NCI-H2171 treated with DMSO at 0.1 percent for 48 hours (cell line): ENCODE measurements around the gene MAOB.
"Not testable (repeated sequence)": the region's sequence is repeated elsewhere in the genome, so short reads cannot be mapped to it uniquely, and the experiment has no call there.

ENCODE experiments used
- DNase-seq: peaks from one replicate; lab custom pipeline; 2025; lab: John Stamatoyannopoulos, UW

Gene MAOB

GRCh38 chrX:43753637-43754036 lies 128.6 kb downstream of the MAOB start:
- DNase-seq = no peak

- DNase-seq = peak; percentile 55
Observed at GRCh38 chrX:43750248-43750676, 132.0 kb downstream of the MAOB start.

- no peak for DNase-seq
Observed at GRCh38 chrX:43747476-43747875, 134.8 kb downstream of the MAOB start.

DNA sequence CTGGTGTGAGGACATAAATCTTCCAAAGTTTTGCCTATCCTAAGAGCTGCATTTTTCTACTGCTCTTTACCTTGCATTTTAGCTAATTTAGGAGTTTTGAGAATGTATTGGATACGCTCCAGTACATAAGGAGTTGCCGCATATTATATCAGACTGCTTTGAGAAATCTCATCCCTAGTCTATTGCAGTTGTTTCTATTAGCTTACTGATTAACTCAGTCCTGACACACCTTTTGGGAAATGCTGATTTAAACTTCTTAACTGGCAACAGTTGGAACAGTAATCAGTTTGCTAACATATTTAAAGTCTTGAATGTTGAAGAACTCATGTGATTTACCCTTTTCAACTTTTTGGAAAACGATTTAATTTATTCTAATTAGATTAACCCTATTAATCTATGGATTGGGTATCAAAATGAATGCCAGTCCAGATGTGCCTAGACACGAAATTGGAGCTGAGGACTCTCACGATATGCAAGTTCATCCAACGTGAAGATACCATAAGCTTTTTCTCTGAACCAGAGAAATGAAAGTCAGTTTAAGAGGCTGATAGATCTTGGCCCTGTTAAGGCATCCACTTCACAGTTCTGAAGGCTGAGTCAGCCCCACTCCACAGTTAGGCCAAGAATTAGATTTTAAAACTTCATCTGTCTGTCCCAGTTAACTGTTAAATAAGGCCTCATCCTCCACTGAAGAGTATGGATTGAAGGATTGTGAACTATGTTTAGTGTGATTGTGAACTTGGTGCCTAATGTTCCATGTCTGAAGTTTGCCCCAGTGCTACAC lies 136.1 kb downstream of the MAOB start:
- no peak for DNase-seq

GRCh38 chrX:43744284-43744683 lies 138.0 kb downstream of the MAOB start:
- no peak for DNase-seq

DNA sequence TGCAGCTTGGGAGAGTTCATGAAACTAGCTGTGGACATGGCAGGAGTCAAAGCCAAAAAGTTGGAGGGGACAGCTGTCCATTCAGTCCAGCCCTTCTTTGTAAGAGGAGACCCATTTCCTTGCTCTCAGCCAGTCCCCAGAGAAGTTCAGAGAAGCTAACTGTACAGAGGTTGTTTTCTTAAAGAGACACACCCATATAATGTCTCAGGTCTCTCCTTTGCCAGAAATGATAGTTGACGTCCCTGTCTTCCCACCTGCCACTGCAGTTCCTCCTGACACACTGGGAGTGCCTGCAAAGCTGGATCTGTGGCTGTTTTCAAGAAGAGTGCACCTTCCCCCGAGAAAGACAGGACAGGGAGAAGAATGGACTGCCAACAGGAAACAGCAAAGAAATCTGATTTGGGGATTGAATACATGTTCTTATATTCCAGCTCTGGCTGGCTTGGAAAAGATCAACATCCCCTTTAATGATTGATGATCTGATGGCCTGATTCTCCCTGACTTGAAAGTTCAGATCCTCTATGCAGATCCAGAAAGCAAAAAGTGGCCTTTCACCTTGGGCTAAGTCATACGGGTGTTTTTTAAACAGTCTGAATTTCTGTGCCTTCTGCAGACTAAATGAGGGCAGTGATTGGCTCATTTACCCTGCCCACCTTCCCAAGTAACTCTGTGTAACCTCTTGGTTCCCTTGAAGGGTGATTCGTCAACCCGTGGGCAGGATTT lies 139.0 kb downstream of the MAOB start:
- no peak for DNase-seq

- DNase-seq = no peak
Observed at GRCh38 chrX:43741843-43742573, 140.2 kb downstream of the MAOB start.

DNA sequence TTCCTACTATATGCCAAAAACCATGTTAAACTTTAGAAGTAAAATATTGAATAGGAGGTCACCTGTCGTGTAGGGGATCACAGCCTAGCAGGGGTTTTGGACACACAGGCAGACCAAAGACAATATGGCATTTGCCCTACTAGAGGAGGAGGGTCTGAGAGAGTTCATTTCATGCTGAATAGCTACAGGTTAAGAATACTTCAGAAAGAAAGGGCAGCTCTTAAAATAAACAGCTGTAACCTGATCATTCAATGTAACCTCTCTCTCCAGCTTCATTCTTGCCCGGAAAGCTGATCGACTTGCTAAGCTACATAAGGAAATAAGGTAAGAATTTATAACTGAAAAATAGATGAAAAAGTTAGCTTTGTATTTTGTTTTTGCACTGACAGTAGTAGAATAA lies 146.3 kb downstream of the MAOB start:
- DNase-seq = no peak

DNA sequence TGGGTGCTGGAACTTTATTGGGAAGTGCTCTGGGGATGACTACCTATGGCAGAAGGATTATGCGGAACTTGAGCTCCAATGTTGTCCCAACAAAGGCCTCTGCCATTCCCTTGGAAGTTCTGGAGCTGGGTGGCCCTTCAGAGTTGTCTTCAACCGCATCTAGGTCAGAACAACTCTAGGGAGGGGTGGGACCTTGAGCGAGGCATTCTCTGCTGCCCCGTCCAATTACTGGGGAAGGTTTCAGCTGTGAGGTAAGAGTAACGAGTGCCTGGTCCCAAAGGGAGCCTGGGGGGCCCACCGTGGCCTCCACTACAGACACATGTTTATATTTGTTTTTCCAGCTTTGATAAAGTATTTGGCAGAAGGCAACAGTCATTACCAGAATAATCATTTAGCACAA lies 146.7 kb downstream of the MAOB start:
- DNase-seq = no peak

DNA sequence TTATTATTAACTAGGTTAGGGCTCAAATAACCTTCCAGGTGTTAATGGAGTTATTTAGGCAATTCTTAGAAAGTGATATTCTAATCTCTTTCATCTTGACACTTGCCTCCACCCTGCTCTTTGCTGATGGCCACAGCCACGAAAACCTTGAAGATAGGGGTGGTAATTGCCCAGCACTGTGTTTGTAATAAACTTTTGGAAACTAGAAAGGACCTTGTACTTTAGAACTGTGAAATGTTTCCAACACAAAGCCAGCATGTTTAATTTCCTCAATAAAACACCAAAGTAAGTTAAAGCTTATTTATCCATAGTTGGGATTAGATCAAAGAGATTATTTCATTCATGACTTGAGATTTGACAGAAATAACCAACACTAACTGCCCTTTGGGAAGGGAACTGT lies 147.8 kb downstream of the MAOB start:
- DNase-seq = no peak

DNA sequence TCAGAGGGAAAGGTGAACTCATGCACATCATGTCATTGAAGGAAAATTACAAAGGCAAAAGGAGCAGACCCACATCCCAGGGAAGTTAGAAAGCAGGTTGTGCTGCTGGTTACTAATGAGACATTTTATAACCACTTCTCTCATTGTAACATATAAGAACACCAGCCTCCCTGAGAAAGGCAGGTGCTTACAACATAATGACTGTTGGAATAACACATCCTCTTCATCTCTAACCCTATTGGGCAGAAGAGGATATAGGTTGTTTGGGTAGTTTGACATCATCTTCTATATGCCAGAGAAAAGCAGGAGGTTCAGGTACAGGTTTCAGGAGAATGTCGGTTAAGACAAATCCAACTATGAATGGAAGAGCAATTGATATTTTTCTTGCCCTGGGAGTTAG lies 148.6 kb downstream of the MAOB start:
- no peak for DNase-seq

DNA sequence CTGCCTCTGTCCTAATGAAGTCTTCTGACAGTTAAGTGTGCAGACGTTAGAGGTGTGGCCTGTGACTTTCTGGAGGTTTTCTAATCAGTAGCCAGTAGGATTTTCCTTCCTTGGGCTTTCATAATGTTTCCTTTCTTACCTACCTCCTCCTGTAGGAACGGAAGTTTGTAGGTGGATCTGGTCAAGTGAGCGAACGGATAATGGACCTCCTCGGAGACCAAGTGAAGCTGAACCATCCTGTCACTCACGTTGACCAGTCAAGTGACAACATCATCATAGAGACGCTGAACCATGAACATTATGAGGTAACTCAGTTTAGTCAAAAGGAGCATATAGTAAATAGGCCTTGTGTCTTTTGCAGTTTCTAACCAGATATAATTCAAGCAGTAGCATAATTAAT lies 151.2 kb downstream of the MAOB start:
- DNase-seq = no peak

DNA sequence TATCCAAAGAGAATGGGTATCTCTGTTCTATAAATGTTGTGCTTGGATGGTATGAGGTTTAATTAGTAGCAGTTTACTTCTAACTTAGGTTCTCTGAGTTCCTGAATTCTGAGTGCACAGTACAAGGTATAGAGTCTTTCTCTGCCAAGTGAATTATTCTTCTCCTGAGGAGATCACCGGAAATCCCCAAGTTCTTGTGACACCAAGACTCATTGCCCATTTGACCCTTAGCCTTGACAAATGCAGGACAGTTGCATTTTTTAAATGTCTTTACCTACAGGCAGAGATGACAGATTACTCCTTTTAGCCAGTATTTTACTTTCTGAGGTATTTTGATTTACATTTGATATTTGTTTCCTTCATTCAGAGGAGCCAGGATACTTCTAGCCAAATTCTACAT lies 153.3 kb downstream of the MAOB start:
- DNase-seq = no peak

DNA sequence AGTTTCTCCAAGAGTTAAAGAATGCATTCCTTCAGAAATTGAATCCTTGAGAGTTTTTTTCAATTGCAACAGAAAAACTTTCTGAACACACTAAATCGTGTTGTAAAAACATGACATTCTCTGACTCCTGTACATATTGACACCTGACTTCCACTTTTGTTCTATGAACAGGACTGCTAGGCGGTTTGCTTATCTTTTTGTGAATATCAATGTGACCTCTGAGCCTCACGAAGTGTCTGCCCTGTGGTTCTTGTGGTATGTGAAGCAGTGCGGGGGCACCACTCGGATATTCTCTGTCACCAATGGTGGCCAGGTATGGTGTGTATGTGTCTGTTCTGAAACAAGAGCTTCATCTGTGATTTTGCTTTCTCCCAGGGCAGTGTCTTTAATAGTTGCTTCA lies 154.2 kb downstream of the MAOB start:
- DNase-seq = no peak

- not testable (repeated sequence) for DNase-seq
Observed at GRCh38 chrX:43727254-43727653, 155.0 kb downstream of the MAOB start.

GRCh38 chrX:43725227-43725626 lies 157.0 kb downstream of the MAOB start:
- DNase-seq = not testable (repeated sequence)

DNA sequence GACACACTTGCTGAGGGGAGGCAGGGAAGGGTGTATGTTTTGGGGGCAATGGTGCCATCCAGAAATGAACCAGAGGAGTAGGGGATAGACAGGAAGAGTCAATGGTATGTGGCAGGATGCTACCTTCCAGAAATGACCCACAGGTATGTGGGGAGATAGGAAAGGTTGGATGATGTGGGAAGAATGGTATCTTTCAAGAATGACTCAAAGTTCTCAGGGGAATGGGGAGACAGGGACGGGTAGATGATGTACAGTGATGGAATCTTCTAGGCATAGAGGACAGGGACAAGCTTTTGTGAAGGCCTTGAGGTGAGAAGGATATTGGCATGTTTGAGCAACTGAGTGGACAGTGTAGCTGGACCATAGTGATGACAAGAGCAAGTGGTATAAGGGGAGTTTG lies 161.3 kb downstream of the MAOB start:
- no peak for DNase-seq

DNA sequence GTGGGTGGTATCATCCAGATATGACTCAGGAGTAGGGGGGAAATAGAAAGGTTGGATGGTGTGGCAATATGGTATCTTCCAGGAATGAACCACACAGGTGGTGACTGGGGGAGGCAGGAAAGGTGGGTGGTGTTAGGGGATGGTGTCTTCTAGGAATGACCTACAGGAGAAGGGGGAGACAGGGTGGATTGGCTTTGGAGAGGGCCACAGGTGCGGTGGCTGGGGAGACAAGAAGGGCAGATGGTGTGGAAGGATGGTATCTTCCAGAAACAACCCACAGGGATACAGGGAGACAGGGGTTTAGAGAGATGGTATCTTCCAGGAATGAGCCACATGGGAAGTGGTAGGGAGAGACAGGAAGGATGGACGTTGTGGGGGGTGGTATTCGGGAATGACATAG lies 162.2 kb downstream of the MAOB start:
- no peak for DNase-seq

DNA sequence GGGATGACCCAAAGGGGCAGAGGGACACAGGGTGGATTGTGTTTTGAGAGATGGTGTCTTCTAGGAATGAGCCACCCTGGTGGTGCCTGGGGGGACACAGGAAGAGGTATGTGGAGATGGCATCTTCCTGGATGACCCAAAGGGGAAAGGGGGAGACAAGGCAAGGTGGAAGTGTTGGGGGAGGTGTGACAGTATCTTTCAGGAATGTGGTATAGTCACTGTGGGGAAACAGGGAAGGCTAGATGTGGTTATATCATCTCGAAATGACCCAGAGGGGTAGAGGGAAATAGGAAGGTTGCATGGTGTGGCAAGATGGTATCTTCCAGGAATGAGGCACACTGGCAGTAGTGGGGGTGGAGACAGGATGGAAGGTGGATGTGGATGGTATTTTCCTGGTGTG lies 163.3 kb downstream of the MAOB start:
- no peak for DNase-seq

DNA sequence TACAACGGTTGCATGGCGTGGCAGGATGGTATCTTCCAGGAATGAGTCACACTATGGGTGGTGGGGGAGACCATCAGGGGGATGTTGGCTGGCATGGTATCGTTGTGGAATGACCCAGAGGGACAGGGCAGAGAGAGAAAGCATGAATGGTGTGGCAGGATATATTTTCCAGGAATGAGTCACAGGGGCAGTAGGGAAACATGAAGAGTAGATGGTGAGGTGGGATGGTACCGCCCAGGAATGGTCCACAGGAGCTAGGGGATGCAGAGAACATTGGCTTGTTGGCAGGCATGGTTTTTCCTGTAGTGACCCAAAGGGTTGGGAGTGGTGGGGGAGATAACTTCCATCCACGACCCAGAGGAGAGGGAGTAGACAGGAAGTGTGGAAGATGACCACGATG lies 163.7 kb downstream of the MAOB start:
- DNase-seq = no peak

GRCh38 chrX:43718081-43718480 lies 164.2 kb downstream of the MAOB start:
- no peak for DNase-seq

- DNase-seq = no peak
Observed at GRCh38 chrX:43717161-43717560, 165.1 kb downstream of the MAOB start.

DNA sequence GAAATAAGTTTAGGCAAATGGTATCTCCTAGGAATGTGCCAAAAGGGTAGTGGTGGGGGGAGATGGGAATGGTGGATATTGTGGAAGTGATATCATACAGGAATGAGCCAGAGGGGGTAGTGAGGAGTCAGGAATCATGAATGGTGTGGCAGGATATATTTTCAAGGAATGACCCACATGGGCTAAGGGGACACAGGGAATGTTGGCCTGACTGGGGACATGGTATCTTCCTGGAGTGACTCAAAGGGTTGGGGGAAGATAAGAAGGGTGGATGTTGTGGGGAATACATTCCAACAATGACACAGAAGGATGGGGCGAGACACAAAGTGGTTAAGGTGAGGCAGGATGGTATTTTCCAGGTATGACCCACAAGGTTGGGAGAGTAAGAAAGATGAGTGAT lies 165.6 kb downstream of the MAOB start:
- DNase-seq = no peak
